A549 (cell line): Measurements from ENCODE around the gene FASTK. TPM values are rescaled to one million over a fixed set of nuclear protein-coding genes. Genes with fewer than 3 reads are reported as not detected.

Source experiments
- ATAC-seq, 2 experiments: fragments of 200-7000 bp in 1 of 2; fragments of >200 bp in 1 of 2; cut with Nextera tagmentation in 1 of 2; cut with Tn5 transposase in 1 of 2; 3 replicates each; pipeline versions ENCODE4 v1.8.0 to v1.9.1; 2018 to 2020; ENCODE audit warnings: mild to moderate bottlenecking in 1 of 2, moderate library complexity in 1 of 2
- CTCF ChIA-PET: fragments of 300-600 bp; sonication (Branson Sonifier 250); formaldehyde crosslinking; extraction: SDS; loops from one replicate; lab custom pipeline; 2021; ENCODE audit warnings: antibody characterized with exemption, inconsistent platforms; lab: Yijun Ruan, JAX
- POLR2A ChIA-PET: fragments of 350-600 bp; formaldehyde crosslinking; extraction: SDS; loops from one replicate; lab custom pipeline; 2021; ENCODE audit warnings: antibody characterized with exemption, inconsistent platforms; lab: Yijun Ruan, JAX
- DNase-seq, 2 experiments: peaks; one replicate each; pipeline versions ENCODE4 v3.0.0 to v3.0.0-alpha.2; 2011 to 2016; ENCODE audit warnings: low read depth in 1 of 2, low spot score in 1 of 2
- FAIRE-seq: peaks from 2 replicates; lab custom pipeline; 2011; peaks lifted over from hg19 to GRCh38; lab: Jason Lieb, UNC
- H3K27ac ChIP-seq, 2 experiments: fragments of >200 bp; sonication (Bioruptor Twin); formaldehyde crosslinking; 3 replicates each; pipeline ENCODE4 v1.5.1; 2016 to 2017
- H3K4me1 ChIP-seq: fragments of >200 bp; sonication (Bioruptor Twin); formaldehyde crosslinking; 3 replicates; pipeline ENCODE4 v1.6.1; 2016
- H3K4me2 ChIP-seq: fragments of >200 bp; sonication (Bioruptor Twin); formaldehyde crosslinking; 3 replicates; pipeline ENCODE4 v1.6.1; 2016
- H3K4me3 ChIP-seq: fragments of >200 bp; sonication (Bioruptor Twin); formaldehyde crosslinking; 3 replicates; pipeline ENCODE4 v1.5.1; 2016
- H3K9me3 ChIP-seq: fragments of >200 bp; sonication (Bioruptor Twin); formaldehyde crosslinking; 3 replicates; pipeline ENCODE4 v1.6.1; 2016
- BHLHE40 ChIP-seq: IDR thresholded peaks from 2 replicates; pipeline ENCODE4 v1.6.1; 2012; ENCODE audit warnings: low read depth, low read length, inconsistent platforms
- EHMT2 ChIP-seq: fragments of 200-600 bp; sonication (generic); IDR thresholded peaks from 2 replicates; pipeline ENCODE4 v1.6.1; 2016; ENCODE audit warnings: antibody characterized with exemption, low read depth, mild to moderate bottlenecking, moderate library complexity
- EP300 ChIP-seq, 2 experiments: fragments of >200 bp; sonication (Bioruptor Twin); formaldehyde crosslinking; IDR thresholded peaks; 2 replicates in 1 of 2; 3 replicates in 1 of 2; pipeline ENCODE4 v1.6.1; 2016 to 2017
- FOSB ChIP-seq: fragments of 250-450 bp; sonication (Bioruptor Pico); IDR thresholded peaks from 2 replicates; pipeline ENCODE4 v1.5.0; 2020; ENCODE audit warnings: mild to moderate bottlenecking, moderate library complexity
- FOXS1 ChIP-seq: fragments of 250-450 bp; sonication (Bioruptor Pico); IDR thresholded peaks from 2 replicates; pipeline ENCODE4 v1.5.0; 2020; ENCODE audit warnings: mild to moderate bottlenecking, moderate library complexity
- GATA3 ChIP-seq: IDR thresholded peaks from 2 replicates; pipeline ENCODE4 v1.6.1; 2012; ENCODE audit warnings: borderline replicate concordance
- HDAC2 ChIP-seq: fragments of 200-600 bp; sonication (generic); IDR thresholded peaks from 2 replicates; pipeline ENCODE4 v1.6.1; 2016
- HOXB5 ChIP-seq: fragments of 250-450 bp; sonication (Bioruptor Pico); IDR thresholded peaks from 2 replicates; pipeline ENCODE4 v1.5.0; 2020; ENCODE audit warnings: mild to moderate bottlenecking, moderate library complexity
- JUN ChIP-seq, 2 experiments: fragments of >200 bp; sonication (Bioruptor Twin); formaldehyde crosslinking; IDR thresholded peaks; 2 replicates in 1 of 2; 3 replicates in 1 of 2; pipeline ENCODE4 v1.6.1; 2016 to 2017
- NFE2L2 ChIP-seq: fragments of 150-350 bp; conservative IDR thresholded peaks from 2 replicates; pipeline ENCODE4 v1.6.1; 2014; ENCODE audit warnings: low read length
- NR3C1 ChIP-seq: fragments of >200 bp; sonication (Bioruptor Twin); formaldehyde crosslinking; IDR thresholded peaks from 3 replicates; pipeline ENCODE4 v1.6.1; 2017
- POLR2AphosphoS2 ChIP-seq: conservative IDR thresholded peaks from 2 replicates; pipeline ENCODE4 v1.6.1; 2012; ENCODE audit warnings: low read length, improper control_type of control experiment, inconsistent platforms
- RFX5 ChIP-seq: fragments of 450-650 bp; IDR thresholded peaks from 2 replicates; pipeline ENCODE4 v1.7.1; 2014; ENCODE audit warnings: antibody characterized with exemption, mild to moderate bottlenecking, moderate library complexity
- RNF2 ChIP-seq: fragments of 200-600 bp; sonication (generic); IDR thresholded peaks from 2 replicates; pipeline ENCODE4 v1.6.1; 2016; ENCODE audit warnings: low read depth, mild to moderate bottlenecking, antibody characterized with exemption, moderate library complexity, borderline replicate concordance
- ZFP36 ChIP-seq: fragments of 450-650 bp; IDR thresholded peaks from 2 replicates; pipeline ENCODE4 v1.6.1; 2014; ENCODE audit warnings: borderline replicate concordance; ENCODE audit not compliant: partially characterized antibody
- ZNF302 ChIP-seq: fragments of 250-450 bp; sonication (Bioruptor Pico); IDR thresholded peaks from 2 replicates; pipeline ENCODE4 v1.9.0; 2021; ENCODE audit warnings: inconsistent platforms, mild to moderate bottlenecking, moderate library complexity
- ZSCAN20 ChIP-seq: fragments of 250-450 bp; sonication (Bioruptor Pico); IDR thresholded peaks from 2 replicates; pipeline ENCODE4 v1.8.0; 2022; ENCODE audit warnings: mild to moderate bottlenecking, moderate library complexity
- WGBS: methylation state at CpG from one replicate; pipeline ENCODE4 v1.1.6; 2017; ENCODE audit errors: missing lambda C conversion rate; 5-methylcytosine and 5-hydroxymethylcytosine counted together
- polyA plus RNA-seq, 4 experiments: library from polyadenylated mRNA; depleted of rRNA in 3 of 4; stranded (reverse); fragments of >200 nt; fragmentation: RNase III in 1 of 4; extraction: RNeasy Plus Mini Kit Qiagen cat#74134 plus additional on column Dnase treatment in 1 of 4; gene quantifications; 2 replicates in 3 of 4; 3 replicates in 1 of 4; pipeline ENCODE4 v1.2.3, GENCODE V29; 2011 to 2017
- TF ChIP-seq, protein P1 (sequence below): IDR thresholded peaks from 2 replicates; pipeline ENCODE4 v1.6.1; 2012
- TF ChIP-seq, protein P2 (sequence below): IDR thresholded peaks from 2 replicates; pipeline ENCODE4 v1.6.1; 2012; ENCODE audit warnings: low read depth, borderline replicate concordance
- TF ChIP-seq, protein P3 (sequence below): IDR thresholded peaks from 2 replicates; pipeline ENCODE4 v1.6.1; 2012
- TF ChIP-seq, protein P4 (sequence below): fragments of >200 bp; sonication (Bioruptor Twin); formaldehyde crosslinking; IDR thresholded peaks from 3 replicates; pipeline ENCODE4 v1.6.1; 2016

The FASTK gene
- polyA plus RNA-seq, 2 of the 4 experiments (the other 2 are of a cell fraction), result 38.5 to 72.4 TPM

DNA sequence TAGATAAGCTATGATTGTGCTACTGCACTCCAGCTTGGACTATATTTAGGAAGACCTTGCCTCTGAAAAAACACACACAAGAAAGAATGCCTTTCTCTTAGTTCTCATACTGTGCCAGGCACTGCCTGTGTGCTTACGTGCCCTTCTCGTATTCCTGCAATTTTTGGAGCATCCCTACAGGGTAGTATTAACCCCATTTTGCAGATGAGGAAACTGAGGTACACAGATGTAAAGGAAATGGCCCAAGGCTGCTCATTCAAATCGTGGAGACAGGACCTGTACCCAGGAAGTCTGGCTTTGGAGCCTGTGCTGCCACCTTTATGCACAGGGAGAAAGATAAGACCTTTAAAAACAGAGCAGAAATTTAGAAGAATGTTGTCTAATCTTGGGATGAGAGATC, 22.4 kb upstream of the FASTK start:
- Histone ChIP-seq H3K4me2 (no peak overlapping the region), H3K27ac (no peak overlapping the region), H3K9me3 (no peaks in the 10 kb centered on the region), H3K4me3 (no peak overlapping the region), H3K4me1 (no peaks in the 10 kb centered on the region)
- WGBS, result 86% methylated on average over 3 of the region's 3 CpGs
- no peak for FAIRE-seq
- no peak for DNase-seq
- ATAC-seq, result no peak
- CTCF ChIA-PET, result interaction anchor here (0.9 to 14.7 kb wide), 6 partner anchors 8 to 117 kb away, joined by 4 to 412 read pairs (median 6); partner anchors contain the start of genes AGAP3, FASTK and TMUB1
- POLR2A ChIA-PET, result no interaction called here
- TF ChIP-seq, protein P1, sequence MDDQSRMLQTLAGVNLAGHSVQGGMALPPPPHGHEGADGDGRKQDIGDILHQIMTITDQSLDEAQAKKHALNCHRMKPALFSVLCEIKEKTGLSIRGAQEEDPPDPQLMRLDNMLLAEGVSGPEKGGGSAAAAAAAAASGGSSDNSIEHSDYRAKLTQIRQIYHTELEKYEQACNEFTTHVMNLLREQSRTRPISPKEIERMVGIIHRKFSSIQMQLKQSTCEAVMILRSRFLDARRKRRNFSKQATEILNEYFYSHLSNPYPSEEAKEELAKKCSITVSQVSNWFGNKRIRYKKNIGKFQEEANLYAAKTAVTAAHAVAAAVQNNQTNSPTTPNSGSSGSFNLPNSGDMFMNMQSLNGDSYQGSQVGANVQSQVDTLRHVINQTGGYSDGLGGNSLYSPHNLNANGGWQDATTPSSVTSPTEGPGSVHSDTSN, result no peak
- no peak for TF ChIP-seq JUN (IDR thresholded peaks at IDR 0.05)
- TF ChIP-seq NFE2L2, result no peak
- TF ChIP-seq BHLHE40, result no peak
- TF ChIP-seq EP300 (IDR thresholded peaks at IDR 0.05), result no peak
- no peak for TF ChIP-seq ZSCAN20 (CRISPR knock-in tag)
- TF ChIP-seq POLR2AphosphoS2, result no peak
- no peak for TF ChIP-seq HDAC2
- TF ChIP-seq HOXB5 (CRISPR knock-in tag), result no peak
- no peak for TF ChIP-seq EHMT2
- TF ChIP-seq GATA3, result no peak
- TF ChIP-seq FOXS1, result no peak
- no peak for TF ChIP-seq RFX5
- TF ChIP-seq, protein P2, sequence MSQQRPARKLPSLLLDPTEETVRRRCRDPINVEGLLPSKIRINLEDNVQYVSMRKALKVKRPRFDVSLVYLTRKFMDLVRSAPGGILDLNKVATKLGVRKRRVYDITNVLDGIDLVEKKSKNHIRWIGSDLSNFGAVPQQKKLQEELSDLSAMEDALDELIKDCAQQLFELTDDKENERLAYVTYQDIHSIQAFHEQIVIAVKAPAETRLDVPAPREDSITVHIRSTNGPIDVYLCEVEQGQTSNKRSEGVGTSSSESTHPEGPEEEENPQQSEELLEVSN, result no peak
- TF ChIP-seq RNF2, result no peak

DNA sequence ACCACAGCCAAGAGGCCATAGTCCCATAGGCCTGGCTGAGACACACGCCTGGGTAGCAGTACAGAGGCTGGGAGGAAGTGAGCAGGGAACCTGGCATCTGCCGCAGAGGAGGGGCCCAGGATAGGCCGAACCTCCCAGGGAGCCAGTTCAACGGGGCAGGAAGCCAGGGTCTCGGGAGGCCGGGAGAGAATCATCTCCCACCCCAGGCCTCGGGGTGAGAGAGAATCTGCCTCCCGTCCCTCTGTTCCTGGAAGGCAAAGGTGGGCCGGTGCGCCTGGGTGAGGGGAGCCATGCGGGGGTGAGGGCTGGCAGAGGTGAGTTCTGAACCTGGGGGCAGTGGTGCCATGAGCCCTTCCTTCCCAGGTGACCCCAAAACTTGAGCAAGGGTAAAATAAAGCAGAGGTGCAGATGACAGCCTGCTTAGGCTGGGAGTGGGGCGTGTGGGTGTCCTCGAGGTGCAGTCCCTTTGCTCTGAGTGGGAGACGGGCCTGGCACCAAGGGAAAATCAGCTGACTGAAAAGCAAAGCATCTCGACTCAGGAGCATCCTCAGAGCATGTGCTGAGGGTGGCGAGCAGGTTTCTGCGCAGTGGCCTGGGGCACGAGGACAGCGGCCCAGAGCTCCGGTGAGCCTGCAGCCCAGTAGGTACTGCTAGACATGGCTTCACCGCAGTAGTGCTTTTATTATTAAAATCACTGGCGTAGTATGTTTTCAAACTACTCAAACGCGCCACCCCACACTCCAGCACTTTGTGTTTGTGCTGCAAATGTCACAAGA, 21.2 kb upstream of the FASTK start:
- CTCF ChIA-PET, result interaction anchor here (0.6 to 14.7 kb wide), 6 partner anchors 10 to 1421 kb away, joined by 3 to 412 read pairs (median 6); partner anchors contain the start of genes AGAP3, FASTK and TMUB1
- TF ChIP-seq ZNF302 (CRISPR knock-in tag), result no peak
- TF ChIP-seq ZFP36, result no peak
- TF ChIP-seq, protein P3, sequence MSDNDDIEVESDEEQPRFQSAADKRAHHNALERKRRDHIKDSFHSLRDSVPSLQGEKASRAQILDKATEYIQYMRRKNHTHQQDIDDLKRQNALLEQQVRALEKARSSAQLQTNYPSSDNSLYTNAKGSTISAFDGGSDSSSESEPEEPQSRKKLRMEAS, result no peak
- TF ChIP-seq, protein P2, result no peak
- no peak for TF ChIP-seq NR3C1
- TF ChIP-seq, protein P4, sequence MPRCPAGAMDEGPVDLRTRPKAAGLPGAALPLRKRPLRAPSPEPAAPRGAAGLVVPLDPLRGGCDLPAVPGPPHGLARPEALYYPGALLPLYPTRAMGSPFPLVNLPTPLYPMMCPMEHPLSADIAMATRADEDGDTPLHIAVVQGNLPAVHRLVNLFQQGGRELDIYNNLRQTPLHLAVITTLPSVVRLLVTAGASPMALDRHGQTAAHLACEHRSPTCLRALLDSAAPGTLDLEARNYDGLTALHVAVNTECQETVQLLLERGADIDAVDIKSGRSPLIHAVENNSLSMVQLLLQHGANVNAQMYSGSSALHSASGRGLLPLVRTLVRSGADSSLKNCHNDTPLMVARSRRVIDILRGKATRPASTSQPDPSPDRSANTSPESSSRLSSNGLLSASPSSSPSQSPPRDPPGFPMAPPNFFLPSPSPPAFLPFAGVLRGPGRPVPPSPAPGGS, result no peak
- TF ChIP-seq FOSB (CRISPR knock-in tag), result no peak
- TF ChIP-seq POLR2AphosphoS2, result no peak
- WGBS, result 91% methylated on average over 24 of the region's 24 CpGs
- no peaks in the 10 kb centered on the region for H3K9me3 ChIP-seq
- no peak overlapping the region for H3K27ac ChIP-seq
- FAIRE-seq (no peak), DNase-seq (no peak), ATAC-seq (no peak; a peak in 2 of 6 replicates)
- H3K4me2 ChIP-seq, result no peak overlapping the region
- POLR2A ChIA-PET, result no interaction called here
- H3K4me3 ChIP-seq, result no peak overlapping the region
- no peaks in the 10 kb centered on the region for H3K4me1 ChIP-seq
